ENCODE data around the gene IGFN1.

IGFN1 gene

GRCh38 chr1:201266774-201267173 lies 76.2 kb downstream of the IGFN1 start:
- peak; percentile 3 to 8 for DNase-seq

GRCh38 chr1:201267481-201268229 lies 77.0 kb downstream of the IGFN1 start:
- peak in 1 of 2 experiments; percentile 6 for DNase-seq

- no peak for DNase-seq
Measured at GRCh38 chr1:201268604-201269151, 78.1 kb downstream of the IGFN1 start.

- DNase-seq: no peak
Measured at GRCh38 chr1:201269281-201269680, 78.7 kb downstream of the IGFN1 start.

GRCh38 chr1:201269900-201270410 lies 79.3 kb downstream of the IGFN1 start:
- no peak for DNase-seq

GRCh38 chr1:201270616-201271390 lies 80.2 kb downstream of the IGFN1 start:
- no peak for DNase-seq

GRCh38 chr1:201272799-201273198 lies 82.2 kb downstream of the IGFN1 start:
- no peak for DNase-seq

GRCh38 chr1:201274616-201275252 lies 84.1 kb downstream of the IGFN1 start:
- no peak for DNase-seq

- DNase-seq: no peak
Measured at GRCh38 chr1:201275253-201275666, 84.6 kb downstream of the IGFN1 start.

- no peak for DNase-seq
Measured at GRCh38 chr1:201276891-201277290, 86.3 kb downstream of the IGFN1 start.

- no peak for DNase-seq
Measured at GRCh38 chr1:201277441-201277840, 86.8 kb downstream of the IGFN1 start.
